HS-27A (cell line): Measurements from ENCODE around the gene PARD6B.
"Not testable (repeated sequence)": the region's sequence is repeated elsewhere in the genome, so short reads cannot be mapped to it uniquely, and the experiment has no call there.

Source experiments
- DNase-seq: peaks from one replicate; pipeline ENCODE4 v3.0.0-alpha.2; 2012; ENCODE audit warnings: low read depth, missing footprints

PARD6B gene

DNA sequence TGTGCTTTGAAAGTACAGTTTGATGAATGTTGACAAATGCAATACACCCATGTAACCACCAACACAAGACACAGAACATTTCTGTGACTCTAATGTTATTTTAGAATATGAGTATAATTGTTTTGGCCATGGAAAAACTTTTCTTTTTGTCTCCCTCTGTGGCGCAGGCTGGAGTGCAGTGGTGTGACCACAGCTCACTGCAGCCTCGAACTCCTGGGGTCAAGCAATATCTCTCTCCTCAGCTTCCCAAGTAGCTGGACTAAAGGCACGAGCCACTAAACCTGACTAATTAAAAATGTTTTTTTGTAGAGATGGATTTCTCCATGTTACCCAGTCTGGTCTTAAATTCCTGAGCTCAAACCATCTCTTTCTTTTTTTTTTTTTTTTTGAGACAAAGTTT, 43.1 kb downstream of the PARD6B start:
- no peak for DNase-seq

DNA sequence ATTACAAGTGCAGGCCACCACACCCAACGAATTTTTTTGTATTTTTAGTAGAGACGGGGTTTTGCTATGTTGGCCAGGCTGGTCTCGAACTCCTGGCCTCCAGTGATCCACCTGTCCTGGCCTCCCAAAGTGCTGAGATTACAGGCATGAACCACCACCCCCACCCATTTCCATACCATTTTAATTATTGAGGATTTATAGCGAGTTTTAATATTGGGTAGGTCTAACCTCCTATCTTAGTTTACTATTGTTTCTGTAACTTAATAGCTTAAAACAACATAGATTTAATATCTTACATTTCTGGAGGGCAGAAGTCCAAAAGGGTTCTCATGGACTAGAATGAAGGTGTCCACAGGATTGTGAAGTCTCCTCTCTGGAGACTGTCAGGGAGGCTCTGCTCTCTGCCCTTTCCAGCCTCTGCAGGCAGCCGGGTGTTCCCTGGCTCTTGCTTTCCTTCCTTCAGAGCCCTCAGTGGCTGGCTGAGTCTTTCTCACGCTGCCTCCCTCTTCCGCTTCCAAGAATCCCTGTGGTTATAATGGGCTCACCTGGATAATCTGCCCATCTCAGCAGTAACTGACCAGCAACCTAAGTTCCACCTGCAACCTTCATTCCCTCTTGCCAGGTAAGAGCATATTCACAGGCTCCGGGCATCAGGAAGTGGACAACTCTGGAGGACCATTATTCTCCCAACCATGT, 44.9 kb downstream of the PARD6B start:
- DNase-seq, result no peak

DNA sequence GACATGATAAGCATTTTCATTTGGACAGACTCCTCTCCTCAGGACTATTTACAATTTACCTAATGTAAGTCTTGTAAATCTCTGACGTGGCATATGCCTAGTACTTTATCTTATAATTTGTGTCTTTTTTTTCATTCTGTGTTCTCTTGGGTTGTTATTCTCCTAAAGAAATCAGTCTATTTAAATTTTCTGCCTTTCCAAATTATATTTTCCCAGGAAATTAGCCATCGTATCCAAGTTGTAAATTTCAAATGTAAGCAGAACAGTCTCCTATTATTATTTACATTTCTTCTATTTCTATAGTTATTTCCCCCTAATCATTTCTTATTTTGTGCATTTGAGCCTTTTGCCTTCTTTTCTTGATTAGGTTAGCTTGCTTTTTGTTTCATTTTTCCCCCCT, 46.0 kb downstream of the PARD6B start:
- no peak for DNase-seq

DNA sequence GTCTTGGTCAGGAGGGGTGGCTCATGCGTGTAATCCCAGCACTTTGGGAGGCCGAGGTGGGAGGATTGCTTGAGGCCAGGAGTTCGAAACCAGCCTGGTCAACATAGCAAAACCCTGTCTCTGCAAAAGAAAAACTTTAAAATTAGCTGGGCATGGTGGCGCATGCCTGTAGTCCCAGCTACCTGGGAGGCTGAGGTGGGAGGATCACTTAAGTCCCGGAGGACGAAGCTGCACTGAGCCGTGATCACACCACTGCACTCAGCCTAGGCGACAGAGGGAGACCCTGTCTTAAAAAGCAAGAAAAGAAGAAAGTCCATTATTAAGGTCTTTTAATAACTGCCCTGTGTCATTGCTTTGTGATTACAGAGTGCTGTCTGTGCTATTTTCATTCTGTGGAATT, 47.6 kb downstream of the PARD6B start:
- not testable (repeated sequence) for DNase-seq

DNA sequence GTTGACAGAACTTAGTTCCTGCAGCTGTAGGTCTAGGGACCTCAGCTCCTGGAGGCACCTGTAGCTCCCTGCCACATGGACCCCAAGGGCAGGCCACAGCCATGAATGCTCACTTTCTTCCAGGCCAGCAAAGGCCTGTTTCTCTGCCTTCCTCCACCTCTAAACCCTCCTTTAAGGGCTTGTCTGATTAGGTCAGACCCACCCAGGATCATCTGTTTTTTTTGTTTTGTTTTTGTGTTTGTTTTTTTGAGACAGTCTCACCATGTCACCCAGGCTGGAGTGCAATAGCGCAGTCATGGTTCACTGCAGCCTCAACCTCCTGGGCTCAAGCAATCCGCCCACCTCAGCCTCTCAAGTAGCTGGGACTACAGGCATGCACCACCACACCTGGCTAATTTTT, 52.0 kb downstream of the PARD6B start:
- DNase-seq, result no peak

DNA sequence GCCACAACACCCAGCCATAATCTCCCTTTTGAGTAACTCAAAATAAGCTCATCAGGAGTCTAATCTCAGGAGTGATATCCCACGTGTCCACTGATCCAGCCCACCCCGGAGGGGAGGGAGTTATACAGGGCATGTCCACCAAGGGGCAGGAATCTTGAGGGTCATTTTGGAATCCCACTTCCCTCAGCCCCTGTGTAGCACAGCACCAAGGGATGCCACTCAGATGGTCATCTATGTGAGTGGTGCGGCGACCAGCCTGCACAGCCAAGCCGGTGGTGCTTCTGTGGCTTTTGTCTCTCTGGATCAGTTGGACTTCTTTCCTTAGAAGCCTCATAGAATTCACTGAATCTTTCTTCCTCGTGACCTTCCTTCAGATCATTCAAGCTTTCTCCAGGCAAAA, 52.5 kb downstream of the PARD6B start:
- no peak for DNase-seq

DNA sequence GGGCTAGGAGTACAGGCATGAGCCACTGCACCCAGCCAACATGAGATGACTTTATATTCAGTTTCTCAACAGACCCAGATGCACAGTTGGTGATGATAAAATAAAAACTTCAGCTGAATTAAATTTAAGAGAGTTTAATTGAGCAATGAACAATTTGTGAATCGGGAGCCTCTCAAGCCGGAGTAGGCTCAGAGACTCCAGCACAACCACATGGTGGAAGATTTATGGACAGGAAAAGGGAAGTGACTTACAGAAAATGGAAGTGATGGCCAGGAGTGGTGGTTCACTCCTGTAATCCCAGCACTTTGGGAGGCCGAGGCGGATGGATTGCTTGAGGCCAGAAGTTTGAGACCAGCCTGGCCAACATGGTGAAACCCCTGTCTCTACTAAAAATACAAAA, 53.1 kb downstream of the PARD6B start:
- DNase-seq, result no peak

DNA sequence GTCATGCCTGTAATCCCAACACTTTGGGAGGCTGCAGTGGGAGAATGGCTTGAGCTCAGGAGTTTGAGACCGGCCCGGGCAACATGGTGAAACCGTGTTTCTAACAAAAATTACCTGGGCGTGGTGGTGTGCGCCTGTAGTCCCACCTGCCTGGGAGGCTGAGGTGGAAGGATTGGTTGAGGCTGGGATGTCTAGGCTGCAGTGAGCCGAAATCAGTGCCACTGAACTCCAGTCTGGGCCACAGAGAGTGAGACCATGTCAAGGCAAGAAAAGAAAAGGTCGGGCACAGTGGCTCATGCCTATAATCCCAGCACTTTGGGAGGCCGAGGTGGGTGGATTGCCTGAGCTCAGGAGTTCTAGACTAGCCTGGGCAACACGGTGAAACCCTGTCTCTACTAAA, 55.3 kb downstream of the PARD6B start:
- no peak for DNase-seq

DNA sequence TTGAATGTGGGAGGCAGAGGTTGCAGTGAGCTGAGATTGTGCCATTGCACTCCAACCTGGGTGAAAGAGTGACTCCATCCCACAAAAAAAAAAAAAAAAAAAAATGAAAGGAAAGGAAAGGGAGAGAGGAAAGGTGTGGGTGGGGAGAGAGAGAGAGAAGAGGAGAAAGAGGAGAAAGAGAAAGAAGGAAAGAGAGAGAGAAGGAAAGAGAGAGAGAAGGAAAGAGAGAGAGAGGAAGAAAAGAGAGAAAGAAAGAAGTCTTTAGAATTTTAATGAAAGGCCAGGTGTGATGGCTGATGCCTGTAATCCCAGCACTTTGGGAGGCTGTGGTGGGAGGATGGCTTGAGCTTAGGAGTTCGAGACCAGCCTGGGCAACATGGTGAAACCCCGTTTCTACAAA, 55.8 kb downstream of the PARD6B start:
- DNase-seq, result no peak

DNA sequence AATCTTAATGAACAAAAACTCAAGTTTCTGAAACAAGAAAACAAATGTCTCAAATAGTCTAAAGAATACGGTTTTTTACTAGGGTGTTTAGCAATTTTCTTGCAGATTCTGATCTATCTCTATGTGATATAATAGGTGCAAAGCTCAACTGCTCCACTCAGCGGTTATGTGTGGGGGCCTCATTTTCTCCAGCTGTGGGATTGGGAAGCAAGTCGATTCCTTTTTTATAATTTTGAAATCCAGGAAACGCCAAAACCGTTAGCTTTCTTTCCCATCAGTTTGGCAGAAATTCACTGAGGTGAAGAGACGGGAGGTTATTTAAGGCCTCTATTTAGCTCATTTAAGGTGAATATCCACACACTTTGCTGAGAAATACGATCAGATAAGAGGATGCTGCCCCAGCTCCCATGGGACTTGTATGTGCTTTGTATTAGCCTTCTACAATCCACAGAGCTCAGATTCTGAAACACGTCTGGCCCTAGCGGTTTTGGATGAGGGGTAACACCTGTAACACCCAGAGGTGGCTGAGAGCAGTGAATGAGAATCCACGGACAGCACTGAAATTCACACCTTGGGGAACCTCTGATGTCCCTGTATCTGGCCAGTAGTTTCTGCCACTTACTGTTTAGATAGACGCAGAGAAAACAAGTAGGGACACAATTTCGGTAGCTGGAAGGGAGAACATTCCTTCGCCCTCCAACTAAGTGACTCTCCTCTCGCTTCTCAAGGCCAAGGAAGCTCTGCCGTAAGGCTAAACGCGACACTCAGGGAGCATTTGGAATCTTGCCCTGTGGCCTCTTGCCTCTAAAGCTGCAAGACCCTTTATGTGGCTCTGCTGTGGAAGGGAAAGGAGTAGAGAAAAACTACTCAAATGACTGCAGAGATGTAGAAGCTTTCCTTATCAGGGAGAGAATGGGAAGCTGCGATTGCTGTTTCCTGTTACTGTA, 56.9 kb downstream of the PARD6B start:
- no peak for DNase-seq

DNA sequence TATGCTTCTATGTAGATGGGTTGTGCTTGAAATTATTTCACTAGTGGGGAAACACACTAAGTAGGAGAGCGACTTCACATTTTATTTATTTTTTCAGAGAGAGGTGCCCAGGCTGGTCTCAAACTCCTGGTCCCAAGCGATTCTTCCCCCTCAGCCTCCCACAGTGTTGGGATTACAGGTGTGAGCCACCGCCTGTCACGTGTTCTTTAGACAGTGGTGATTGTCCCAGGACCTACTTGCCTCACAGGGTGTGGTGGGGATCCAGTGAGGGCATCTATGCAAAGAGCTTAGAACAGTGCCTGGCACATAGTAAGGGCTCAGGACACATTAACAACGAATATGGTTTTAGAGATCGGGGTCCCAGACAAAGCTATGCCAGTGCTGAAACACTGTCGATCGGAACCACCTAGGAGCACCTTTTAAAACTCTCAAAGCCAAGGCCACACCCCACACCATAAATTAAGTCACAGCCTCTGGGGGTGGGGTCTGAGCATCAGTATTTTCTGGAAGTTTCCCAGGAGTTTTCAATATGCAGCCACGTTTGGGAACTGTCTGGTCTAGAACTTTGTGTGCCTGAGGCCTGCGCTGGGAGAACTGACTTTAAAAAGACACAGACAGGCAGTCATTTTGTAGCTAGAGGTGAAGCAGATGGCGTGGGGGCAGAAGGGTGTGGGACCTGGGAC, 58.7 kb downstream of the PARD6B start:
- no peak for DNase-seq

DNA sequence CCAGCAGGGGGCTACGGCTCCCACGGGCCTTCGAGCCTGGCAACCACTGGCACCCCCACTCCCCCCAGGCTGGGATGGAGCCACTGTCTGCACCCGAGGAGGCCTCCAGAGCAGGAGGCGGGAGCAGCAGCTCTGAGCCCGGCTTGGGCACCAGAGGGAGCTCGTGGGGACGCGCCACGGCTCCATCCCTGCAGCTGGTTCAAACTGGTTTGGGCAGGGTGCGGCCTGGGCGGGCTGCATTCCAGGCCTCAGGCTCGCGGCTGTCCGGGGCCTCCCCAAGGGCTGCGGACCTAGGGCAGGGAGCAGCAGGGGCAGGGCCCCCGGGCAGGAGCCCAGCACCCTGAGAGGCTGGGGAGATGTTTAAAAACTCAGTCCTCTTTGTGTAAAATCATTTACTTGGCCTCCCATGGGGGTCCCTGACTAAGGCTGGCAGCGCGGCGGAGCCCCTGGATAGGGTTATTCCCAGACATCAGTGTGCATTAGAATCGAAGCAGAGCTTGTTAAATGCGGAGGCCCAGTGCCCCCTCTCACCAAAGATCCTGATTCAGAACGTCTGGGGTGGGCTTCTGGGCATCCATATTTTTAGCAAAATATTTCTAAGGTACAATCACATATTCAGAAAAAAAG, 59.4 kb downstream of the PARD6B start:
- peak; percentile 90 for DNase-seq

DNA sequence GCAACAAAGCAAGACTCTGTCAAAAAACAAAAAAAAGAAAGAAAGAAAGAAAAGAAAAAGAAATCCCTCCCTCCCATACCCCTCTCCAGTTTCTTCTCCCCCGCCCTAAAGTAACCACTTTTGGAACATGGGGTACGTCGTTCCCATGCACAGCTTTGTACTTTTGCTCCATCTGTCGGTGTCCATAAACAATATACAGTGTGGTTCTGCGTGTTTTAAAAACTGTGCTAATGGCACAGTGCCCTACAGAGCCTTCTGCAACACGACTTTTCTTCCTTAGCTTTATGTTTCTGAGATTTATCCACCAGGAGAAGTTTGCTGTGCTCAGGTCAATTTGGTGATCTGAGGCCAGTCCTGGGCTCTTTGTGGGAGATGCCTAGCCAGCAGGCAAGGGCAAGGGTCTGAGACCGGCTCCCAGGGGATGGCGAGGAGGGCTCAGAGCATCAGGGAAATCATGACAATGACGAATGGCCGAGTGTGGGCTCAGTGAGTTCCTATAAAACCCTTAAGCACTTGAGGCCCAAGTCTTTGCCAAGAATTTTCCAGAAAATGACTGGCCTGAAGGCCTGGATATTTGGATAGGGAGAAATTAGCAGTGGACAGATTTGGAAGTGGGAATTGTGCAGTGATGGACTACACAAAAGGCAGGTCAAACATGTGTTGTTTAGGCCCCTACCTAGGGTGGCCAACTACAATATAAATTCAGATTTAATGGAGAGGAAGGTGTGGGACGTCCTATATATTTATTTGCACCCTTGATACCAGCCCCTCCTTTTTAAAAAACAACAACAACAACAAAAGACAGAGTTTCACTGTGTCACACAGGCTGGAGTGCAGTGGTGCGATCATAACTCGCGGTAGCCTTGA, 61.6 kb downstream of the PARD6B start:
- DNase-seq, result no peak

DNA sequence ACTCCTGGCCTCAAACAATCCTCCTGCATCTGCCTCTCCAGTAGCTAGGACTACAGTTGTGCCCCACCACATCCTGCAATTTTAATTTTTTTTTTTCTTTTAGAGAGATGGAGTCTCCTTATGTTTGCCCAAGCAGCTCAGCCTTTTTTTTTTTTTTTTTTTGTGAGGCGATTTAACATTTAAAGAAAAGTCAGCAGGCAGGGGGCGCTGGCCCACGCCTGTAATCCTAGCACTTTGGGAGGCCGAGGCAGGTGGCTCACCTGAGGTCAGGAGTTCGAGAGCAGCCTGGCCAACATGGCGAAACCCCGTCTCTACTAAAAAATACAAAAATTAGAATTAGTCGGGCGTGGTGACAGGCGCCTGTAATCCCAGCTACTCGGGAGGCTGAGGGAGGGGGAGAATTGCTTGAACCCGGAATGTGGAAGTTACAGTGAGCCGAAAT, 62.2 kb downstream of the PARD6B start:
- not testable (repeated sequence) for DNase-seq

DNA sequence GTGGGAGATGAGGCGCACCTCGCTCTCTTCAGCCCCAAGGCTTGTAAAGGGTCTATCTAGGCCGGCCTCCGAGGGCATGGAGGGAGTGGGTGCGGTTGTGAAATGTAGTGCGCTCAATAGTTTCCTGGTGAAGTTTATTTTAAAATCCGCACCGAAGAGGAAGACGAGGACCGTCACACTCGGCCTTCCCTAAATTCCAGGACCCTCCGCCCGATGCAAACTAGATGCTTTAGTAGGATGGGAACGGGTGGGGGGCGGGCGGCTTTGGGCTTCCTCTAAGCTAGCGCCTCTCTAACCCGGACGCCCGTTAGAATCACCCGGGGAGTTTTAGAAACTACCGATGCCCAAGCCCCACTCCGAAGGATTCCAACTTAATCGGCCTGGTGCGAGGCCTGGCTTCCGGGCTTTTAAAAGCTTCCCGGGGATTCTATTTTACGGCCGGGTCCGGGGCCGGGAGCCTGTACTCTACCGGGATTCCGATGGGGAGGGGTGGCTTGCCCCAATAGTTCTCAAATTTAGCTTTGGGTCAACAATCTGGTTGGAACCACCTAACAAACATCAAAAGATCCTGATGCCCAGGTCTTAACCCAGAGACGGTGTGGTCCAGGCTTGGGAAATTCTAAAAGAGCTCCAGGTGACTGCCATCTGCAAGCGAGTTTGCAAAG, 62.9 kb downstream of the PARD6B start:
- no peak for DNase-seq

DNA sequence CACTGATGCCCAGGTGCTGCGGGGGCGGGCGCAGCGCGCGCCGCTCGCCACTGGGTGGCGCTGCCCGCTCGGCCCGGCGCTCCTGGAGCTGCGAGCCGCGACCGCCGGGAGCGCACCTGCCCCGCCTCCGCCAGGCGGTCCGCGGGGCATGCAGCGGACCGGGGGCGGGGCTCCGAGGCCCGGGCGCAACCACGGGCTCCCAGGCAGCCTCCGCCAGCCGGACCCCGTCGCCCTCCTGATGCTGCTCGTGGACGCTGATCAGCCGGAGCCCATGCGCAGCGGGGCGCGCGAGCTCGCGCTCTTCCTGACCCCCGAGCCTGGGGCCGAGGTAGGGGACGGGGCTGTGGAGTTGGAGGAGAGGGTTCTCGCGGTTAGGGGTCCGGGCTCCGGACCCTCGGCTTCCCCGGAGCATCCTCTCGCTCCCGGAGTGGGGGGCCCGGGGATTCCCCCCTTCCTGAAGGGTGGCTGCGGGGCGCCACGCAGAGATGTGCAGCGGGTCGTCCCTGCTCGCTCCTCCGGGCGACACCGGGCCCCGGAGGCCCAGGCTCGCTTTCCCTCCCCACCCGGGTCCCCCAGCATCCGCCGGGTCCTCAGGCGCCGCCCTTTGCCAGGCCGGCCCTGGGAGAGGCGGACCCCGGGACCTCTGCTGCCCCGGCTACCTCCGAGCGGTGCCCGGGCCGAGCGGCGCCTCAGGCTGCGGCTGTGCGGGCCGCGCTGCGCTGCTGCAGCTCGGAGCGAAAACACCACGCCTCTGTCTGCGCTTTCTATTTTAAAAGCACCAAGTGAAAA, 63.7 kb downstream of the PARD6B start, which contains the start of gene BCAS4:
Gene BCAS4 (plus strand): TSS at position 216 of the 789 bp plus-strand sequence. CDS start 23 bp downstream, at position 239.
- DNase-seq, result no peak

DNA sequence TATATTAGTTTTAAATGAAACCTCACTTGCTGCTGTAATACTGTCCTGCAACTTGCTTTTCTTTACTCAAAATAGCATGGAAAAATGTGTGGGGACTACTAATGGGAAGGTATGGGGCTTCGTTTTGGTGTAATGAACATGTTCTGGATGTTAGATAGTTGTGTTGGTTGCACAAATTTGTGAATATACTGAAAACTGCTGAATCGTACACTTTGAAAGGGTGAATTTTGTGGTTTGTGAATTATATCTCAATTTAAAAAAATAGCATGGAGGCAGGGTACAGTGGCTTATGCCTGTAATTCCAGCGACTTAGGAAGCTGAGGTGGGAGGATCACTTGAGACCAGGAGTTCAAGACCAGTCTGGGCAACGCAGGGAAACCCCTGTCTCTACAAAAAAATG, 65.8 kb downstream of the PARD6B start:
- no peak for DNase-seq

DNA sequence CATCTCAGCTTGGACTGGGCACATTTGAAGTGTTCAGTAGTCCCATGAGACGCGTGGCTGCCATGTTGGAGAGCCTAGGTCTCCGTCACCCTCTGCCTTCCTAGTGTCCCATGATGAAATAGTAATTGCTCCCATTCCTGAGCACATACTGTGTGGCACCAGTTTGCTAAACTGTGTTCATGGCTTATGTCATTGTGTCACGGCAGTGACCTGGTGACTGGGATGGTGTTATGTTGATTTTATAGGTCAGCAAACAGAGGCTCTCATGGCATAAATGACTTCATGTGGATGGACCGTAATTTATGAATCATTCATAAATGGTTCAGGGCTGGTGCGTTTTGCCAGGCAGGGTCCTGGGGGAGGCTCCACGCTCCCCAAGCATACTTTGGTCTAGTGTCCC, 67.3 kb downstream of the PARD6B start:
- DNase-seq, result no peak

DNA sequence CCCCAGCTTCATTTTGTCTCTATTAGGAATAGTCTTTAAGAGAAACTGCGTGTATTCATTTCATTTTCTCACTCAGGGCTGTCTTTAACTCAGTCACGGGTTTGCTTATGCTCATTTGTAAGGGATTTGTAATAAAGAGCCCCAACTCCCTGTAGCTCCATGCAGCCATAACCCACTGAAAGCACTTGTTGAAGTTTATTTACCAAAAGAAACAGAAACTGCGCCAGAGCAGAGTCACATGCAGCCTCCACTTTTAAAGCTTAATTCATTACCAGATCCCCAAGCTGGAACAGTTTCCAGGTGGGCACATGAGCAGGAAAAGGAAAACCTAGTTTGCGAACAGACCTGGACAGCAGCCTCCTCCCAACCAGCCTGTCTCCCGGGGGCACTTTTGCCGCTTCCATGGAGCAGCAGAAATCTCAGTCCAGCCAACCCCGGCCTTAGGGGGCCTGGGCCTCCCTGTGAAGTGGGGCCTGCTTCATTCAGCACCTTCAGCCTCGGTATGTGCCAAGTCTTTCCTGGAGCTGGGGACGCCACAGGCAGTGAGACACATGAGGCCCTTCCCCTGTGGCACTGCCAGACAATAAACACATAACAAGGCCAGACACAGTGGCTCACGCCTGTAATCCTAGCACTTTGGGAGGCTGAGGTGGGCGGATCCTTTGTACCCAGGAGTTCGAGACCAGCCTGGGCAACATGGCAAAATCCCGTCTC, 68.0 kb downstream of the PARD6B start:
- DNase-seq, result no peak
